GM18499 (cell line): Measurements from ENCODE around the gene TICAM1.
"Not testable (repeated sequence)": the region's sequence is repeated elsewhere in the genome, so short reads cannot be mapped to it uniquely, and the experiment has no call there.

Experiments
- ATAC-seq: cut with Tn5 transposase; IDR thresholded peaks from one replicate; pipeline ENCODE4 v1.9.1; 2021; ENCODE audit warnings: moderate number of reproducible peaks; ENCODE audit not compliant: insufficient read depth, unreplicated experiment

TICAM1 gene

DNA sequence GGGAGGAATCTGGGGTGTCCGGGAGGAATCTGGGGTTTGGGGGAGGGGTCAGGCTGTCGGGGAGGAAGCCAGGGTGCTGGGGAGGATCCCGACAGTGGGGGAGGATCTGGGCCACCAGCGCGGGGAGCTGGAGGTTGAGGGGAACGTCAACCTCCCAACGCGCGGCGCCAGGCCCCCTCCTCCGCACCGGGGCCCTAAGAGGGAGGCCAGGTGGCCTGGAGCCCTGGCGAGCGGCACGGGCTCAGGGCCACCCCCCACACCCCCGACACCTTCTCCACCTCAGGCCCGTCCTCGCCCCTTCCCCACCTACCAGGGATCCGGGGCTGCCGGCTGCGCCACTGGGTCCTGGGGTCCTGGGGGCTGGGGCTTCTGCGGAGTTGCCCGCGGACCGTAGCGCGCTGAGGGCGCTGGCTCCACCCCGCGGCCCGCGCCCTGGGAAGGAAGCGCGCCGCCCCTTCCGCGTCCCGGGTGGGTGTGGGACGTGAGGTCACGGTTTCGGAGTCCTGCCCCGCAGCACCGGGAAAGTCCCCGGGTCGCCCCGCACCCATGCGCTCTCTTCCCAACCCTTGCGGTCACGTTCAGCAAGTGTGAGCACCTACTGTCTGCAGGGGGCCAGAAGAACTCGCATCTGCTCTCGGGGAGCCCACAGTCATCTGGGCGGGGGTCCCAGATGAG lies at the start of gene TICAM1:
TICAM1 (minus strand) TSS at position 409 of the 675 bp plus-strand sequence. CDS start 13,335 bp downstream, outside the sequence.
- no peak for ATAC-seq

DNA sequence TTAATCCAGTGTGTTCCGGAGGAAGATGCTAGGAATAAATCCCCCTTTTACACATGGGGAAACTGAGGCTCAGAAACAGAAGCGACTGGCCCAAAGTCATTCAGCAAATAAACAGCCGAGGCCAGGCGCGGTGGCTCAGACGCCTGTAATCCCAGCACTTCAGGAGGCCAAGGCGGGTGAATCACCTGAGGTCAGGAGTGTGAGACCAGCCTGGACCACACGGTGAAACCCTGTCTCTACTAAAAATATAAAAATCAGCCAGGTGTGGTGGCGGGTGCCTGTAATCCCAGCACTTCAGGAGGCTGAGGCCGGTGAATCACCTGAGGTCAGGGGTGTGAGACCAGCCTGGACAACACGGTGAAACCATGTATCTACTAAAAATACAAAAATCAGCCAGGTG lies 47.5 kb upstream of the TICAM1 start:
- no peak for ATAC-seq

DNA sequence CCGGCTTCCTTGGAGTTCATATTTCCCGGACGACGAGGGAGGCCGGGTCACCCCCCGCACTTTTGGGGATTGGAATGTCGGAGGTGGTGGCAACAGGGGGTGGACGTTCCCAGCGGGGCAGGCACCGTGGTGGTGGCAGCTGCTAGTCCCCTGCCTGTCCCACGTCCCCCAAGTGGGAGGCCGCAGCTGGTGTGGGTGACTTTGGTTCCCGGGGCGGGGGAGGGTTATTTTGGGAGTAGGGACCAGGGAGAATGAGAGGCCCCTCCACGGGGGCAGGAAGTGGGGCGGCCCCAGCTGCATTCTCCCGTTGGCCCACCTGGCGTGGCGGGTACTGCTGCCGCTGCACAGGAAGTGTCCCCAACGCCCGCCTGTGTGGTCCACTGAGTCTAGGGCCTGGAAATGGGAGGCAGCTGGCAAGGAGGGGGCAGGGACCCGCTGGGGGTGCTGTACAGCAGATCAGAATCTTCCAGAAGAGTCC lies 47.0 kb upstream of the TICAM1 start:
- no peak for ATAC-seq

DNA sequence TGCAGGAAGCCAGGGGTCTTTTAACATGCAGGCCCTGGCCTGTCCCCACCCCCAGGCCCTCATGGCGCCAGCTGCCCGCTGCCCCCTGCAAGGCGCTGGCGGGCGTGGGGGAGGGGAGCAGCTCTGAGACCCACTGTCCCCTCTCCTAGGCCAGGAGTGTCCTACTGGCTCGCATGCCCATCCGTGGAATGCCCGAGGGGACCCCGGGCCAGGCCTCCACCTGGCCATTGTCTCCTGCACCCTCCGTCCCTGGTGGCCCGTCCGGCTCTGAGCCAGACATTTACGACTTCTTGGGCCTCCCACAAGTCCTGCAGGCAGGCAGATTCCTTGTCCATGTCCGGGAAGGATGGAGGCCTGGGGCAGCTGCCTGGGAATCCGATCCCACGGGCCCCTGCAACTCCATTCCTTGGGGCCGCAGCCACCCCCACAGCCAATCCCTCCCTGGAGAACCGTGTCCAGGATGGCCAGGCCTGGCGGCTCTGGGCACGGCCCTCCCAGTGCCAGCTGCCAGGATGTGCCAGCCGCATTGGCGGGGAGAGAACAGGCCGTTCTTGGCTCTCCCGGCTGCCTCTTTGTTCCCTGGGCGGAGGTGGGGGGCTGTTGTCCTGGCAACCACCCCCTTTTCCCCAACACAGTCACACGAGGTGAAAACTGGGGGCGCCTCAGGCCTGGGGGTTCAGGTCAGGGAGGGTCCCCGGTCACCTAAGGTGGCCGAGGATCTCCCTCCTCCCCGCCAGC lies 46.4 kb upstream of the TICAM1 start:
- ATAC-seq, result no peak

DNA sequence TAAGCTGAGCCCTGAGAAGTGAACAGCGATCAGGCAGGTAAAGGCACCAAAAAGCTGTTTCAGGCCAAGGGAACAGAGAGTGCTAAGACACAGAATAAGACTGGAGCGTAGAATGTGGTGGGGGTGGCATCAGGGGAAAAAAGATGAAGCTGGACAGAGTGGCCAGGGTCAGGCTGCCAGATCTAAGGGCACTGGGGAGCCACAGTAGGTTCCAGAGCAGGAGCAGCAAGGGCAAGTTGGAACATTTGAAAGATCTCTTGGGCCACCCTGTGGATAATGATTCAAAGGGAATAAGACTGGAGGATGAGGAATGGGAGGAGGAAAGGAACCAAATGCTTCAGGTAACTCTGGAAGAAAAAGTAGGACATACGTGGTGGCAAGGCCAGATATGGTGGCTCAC lies 42.4 kb upstream of the TICAM1 start:
- no peak for ATAC-seq

DNA sequence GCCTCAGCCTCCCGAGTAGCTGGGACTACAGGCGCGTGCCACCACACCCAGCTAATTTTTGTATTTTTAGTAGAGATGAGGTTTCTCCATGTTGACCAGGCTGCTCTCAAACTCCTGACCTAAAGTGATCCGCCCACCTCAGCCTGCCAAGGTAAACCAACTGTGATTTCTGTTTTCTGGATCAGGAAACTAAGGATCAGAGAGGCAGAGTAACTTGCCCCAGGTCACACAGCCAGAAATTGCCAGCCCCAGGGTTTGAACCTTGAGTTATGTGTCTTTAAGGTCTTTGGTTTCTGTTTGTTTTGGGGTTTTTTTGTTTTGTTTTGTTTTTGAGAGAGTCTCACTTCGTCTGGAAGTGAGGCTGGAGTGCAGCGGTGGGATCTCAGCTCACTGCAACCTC lies 40.2 kb upstream of the TICAM1 start:
- ATAC-seq, result no peak

DNA sequence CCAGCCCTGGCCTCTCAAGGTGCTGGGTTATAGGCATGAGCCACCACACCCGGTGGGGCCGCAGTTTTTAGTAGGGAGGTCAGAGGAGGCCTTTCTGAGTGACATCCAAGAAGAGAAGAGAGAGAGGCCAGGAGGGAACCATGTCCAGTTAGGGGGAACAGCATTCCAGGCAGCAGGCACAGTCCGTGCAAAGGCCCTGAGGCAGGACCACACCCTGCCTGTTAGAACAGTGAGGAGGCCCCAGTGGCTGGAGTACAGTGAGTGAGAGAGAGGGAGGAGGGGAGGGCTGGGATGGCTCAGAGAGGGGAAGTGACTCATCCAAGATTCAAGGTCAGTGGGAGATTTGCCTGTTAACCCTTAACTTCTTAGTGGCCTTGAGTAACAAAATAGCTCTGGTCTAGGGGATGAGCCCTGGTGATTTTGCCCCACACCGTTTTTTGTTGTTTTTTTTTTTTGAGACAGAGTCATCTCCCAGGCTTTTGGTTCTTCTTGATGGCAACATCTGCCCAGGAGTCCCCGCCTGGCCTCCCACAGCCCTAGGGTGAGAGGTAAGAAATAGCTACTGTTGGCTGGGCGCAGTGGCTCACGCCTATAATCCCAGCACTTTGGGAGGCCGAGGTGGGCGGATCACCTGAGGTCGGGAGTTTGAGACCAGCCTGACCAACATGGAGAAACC lies 38.7 kb upstream of the TICAM1 start:
- ATAC-seq, result no peak

DNA sequence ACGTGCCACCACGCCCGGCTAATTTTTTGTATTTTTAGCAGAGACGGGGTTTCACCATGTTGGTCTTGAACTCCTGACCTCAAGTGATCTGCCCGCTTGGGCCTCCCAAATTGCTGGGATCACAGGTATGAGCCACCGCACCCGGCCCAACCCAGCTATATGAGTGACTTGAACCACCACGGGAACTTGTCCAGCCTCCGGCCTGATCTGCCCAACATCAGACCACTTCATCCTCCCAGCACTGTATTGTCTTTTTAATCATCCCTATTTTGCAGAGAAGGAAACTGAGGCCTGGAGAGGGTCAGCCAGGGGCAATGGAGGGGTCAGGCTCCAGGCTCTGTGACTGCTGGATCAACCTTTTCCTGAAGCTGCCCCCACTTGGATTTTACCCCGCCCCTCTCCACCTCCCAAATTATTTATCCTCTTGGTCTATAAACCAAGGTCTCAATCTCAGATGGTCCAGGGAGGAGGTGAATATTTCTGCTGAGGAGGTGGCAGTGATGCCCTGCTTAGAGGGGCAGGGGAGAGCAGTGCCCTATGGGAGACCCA lies 36.8 kb upstream of the TICAM1 start:
- ATAC-seq, result no peak

DNA sequence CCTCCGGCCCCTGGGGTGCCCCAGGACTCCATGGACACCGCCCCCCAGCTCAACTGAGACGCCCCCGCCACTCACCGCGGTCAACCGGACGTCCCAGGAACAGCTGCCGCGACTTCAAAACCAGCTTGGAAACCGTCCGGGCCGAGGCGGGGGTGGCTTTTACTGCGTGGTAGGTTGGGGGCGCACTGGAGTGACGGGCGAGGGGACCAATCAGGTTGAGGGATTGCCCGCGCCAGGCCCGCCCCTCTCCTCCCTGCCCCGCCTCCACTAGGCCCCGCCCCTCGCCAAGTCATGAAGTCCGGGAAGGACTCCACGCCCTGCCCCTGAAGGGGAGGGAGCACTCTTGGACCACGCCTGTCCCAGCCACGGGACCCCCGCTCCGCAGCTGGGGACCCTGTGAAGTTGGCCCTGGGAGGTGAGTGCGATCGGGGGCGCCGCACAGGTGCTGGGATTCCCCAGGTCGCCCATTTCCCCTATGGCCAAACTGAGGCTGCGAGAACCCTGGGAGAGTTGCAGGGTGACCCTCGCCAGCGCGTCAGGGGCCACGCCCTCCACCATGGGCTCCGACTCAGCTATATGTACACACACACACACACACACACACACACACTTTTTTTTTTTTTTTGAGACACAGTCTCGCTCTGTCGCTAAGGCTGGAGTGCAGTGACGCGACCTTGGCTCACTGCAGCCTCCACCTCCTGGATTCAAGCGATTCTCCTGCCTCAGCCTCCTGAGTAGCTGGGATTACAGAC lies 36.2 kb upstream of the TICAM1 start, which contains the start of gene PLIN3:
PLIN3 (minus strand) TSS at position 134 of the 752 bp plus-strand sequence. CDS start 6,273 bp downstream, outside the sequence.
- ATAC-seq, result no peak

DNA sequence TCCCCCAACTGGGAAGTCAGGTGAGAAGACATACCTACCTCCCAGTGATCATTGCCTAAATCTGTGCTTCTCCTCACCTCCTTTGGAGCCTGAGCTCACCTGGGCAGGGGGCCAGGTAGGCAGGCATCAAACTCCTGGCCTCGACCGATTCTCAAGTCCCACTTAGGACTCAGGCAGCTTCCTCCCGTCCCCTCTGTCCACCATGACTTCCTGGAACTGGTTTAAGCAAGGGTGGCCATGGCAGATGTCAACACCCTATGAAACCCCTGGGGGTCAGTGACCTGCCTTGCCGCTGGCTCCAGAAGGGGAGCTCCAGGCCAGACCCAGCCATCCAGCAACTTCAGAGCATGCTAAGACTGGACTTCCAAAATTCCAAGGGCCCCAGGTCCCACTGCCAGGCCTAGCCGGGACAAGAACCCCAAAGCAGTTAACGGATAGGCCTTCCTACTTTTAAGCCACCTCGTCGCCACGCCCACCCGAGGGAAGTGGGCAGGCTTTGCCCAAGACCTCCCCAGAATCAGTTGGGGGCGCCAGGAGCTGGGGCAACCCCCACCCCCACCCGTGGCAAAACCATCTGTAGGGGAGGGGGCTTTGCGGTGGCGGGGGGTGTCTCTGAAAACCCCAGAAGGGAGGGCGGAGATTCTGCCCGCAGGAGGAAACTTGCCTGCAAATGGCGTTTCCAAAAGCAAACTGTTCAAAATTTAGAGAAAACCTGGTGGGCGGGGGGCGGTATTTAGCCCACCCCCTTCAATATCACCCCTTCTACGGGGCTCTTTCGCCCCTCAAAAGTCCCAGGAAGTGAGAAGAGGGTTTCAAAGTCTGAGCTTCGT lies 35.3 kb upstream of the TICAM1 start:
- ATAC-seq, result no peak

DNA sequence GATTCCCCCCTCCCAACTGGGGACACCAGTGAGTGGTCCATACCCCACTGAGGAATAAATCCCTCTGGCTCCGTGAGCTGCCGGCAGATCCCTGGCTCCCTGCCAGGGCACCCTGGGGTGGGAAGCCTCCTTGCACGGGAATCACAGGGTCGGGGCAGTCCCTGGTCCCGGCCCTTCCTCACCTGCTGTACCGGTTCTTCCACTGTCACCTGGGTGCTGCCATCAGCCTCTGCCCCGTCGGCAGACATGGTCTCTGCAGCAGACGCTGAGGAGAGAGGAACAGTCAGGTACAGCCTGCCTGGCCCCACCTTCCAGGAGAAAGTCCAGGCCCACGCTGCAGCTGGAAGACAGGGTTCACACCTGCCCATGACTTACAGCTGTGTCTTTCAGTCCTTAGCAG lies 29.6 kb upstream of the TICAM1 start:
- ATAC-seq, result no peak

DNA sequence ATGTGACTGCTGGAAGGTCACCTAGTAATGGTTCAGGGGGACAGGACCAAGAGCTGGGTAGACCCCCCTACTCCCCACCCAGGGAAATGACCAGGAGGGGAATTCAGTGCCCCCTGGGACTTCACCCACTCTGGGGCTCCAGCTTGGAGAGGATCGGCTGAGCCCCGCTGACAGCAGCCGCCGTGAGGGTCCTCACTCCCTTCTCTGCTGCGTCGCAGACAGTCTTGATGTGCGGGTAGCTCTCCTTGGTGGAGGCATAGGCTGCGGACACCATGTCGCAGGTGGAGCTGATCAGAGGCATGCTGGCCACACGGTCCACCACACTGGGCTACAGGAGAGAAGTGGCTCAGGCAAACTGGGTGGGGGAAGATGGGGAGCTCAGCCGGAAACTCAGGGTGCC lies 28.2 kb upstream of the TICAM1 start:
- ATAC-seq, result no peak

DNA sequence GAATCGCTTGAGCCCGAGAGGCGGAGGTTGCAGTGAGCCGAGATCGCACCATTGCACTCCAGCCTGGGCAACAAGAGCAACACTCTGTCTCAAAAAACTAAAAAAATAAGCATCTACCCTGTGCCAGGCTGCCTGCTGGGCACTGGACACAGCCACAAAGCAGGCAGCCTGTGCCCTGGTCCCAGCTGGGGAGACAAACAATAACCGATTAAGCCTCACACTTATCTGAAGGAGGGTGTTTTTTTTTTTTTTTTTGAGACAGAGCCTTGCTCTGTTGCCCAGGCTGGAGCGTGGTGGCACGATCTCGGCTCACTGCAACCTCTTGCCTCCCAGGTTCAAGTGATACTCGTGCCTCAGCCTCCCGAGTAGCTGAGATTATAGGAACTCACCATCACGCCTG lies 25.0 kb upstream of the TICAM1 start:
- ATAC-seq, result not testable (repeated sequence)

DNA sequence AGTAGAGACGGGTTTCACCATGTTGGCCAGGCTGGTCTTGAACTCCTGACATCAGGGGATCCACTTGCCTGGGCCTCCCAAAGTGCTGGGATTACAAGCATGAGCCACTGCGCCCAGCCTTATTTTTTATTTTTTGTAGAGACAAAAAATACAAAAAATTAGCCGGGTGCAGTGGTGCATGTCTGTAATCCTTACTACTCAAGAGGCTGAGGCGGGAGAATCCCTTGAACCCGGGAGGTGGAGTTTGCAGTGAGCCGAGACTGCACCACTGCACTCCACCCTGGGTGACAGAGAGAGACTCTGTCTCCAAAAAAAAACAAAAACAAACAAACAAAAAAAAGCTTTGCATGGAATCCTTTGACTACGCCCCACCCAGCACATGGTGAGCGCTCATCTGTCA lies 22.0 kb upstream of the TICAM1 start:
- not testable (repeated sequence) for ATAC-seq

DNA sequence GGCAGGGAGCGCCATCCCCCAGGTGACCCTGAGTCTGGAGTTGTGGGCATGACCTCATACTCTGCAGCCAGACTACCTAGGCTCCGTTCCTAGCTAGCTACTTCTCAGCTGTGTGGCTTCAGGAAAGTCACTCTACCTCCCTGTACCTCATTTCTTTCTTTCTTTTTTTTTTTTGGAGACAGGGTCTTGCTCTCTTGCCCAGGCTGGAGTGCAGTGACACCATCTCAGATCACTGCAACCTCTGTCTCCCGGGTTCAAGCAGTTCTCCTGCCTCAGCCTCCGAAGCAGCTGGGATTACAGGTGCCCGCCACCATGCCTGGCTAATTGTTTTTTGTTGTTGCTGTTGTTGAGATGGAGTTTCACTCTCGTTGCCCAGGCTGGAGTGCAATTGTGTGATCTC lies 21.0 kb upstream of the TICAM1 start:
- no peak for ATAC-seq

DNA sequence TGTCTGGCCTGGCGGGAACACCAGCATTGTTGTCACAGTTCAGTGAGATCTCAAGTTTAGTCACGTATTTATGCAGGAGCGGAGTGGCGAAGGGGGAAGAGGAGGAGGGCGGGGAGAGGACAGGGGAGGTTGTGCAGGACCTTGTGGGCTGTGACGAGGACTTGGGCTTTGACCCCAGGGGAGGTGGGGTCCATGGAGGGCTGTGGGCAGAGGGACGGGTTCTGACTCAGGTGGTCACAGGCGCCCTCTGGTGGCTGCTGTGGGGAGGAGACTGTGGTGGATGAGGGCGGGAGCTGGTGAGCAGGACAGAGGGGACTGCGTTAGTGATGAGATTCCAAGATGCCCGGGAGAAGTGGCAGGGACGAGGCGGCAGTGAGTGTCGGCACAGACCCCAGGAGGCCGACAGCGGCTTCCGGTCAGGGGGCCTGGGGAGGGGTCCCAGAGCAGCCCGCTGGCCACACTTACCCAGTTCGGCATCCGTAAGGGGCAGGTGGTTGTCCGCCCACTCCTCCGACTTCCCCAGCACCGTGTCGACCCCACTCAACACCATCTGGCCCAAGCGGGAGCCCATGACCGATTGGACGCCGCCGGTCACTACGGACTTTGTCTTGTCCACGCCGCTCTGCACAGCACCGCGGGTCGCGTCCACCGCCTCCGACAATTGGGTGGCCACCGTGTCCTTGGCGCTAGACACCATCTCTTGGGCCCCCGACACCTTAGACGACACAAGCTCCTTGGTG lies 20.2 kb upstream of the TICAM1 start:
- no peak for ATAC-seq

DNA sequence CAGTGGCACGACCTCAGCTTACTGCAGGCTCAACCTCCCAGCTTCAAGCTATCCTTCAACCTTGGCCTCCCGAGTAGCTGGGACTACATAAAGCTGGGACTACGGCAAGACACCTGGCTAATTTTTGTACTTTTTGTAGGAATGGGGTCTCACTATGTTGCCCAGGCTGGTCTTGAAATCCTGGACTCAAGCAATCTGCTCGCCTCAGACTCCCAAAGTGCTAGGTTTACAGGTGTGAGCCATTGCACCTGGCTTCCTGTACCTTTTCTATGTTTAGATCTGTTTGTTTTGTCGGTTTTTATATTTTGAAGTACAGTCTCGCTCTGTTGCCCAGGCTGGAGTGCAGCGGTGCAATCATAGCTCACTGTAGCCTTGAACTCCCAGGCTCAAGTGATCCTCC lies 17.5 kb upstream of the TICAM1 start:
- no peak for ATAC-seq

DNA sequence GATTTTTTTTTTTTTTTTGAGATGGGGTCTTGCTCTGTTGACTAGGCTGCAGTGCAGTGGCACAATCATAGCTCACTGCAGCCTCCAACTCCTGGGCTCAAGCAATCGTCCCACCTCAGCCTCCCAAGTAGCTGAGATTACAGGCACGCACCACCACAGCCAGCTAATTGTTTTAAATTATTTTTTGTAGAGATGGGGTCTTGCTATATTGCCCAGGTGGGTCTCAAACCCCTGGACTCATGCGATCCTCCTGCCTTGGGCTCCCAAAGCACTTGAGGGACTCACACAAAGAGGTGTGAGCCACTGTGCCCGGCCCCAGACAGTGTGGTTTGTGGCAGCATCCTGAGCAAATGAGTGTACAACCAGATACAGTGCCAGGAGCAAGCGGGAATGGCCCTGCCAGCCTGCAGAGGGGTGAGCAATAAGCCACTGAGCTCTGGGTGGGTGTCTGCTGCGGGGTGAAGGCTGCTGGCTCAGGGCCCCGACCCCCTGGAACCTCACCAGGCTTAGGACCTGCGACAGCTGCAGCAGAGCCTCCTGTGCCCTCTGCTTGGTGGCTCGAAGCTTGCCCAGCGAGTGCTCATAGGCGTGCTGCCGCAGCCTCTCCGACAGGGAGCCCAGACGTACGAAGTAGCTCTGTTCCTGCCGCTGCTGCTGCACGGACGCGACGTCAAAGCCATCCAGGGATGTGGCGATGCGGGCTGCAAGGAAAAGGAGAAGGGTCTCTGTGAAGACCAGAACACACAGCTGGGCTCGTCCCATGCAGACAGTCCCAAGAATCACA lies 15.9 kb upstream of the TICAM1 start:
- ATAC-seq, result no peak
